GM18526 (cell line): ENCODE measurements around the gene PELI3.

ENCODE experiments used
- POLR2A ChIP-seq: IDR thresholded peaks from 3 replicates; pipeline ENCODE4 v1.6.1; 2011; ENCODE audit not compliant: insufficient read length; ENCODE audit errors: extremely low read depth

Gene PELI3

GRCh38 chr11:66443602-66444001, 23.1 kb upstream of the PELI3 start:
- TF ChIP-seq POLR2A, result no peak

- no peak for TF ChIP-seq POLR2A
Observed at GRCh38 chr11:66447012-66447411, 19.7 kb upstream of the PELI3 start.

GRCh38 chr11:66448523-66448922, 18.2 kb upstream of the PELI3 start:
- no peak for TF ChIP-seq POLR2A

- TF ChIP-seq POLR2A, result no peak
Observed at GRCh38 chr11:66450560-66450959, 16.1 kb upstream of the PELI3 start.

GRCh38 chr11:66451663-66452062, 15.0 kb upstream of the PELI3 start:
- TF ChIP-seq POLR2A, result no peak

GRCh38 chr11:66454247-66454646, 12.5 kb upstream of the PELI3 start:
- no peak for TF ChIP-seq POLR2A

GRCh38 chr11:66454828-66455227, 11.9 kb upstream of the PELI3 start:
- TF ChIP-seq POLR2A, result no peak

- no peak for TF ChIP-seq POLR2A
Observed at GRCh38 chr11:66457826-66458225, 8.9 kb upstream of the PELI3 start.

- TF ChIP-seq POLR2A, result no peak
Observed at GRCh38 chr11:66459138-66459778, 7.4 kb upstream of the PELI3 start.

- TF ChIP-seq POLR2A, result no peak
Observed at GRCh38 chr11:66462010-66462409, 4.7 kb upstream of the PELI3 start.

GRCh38 chr11:66462911-66463310, 3.8 kb upstream of the PELI3 start:
- TF ChIP-seq POLR2A, result no peak

- no peak for TF ChIP-seq POLR2A
Observed at GRCh38 chr11:66464916-66465315, 1.8 kb upstream of the PELI3 start.

- no peak for TF ChIP-seq POLR2A
Observed at GRCh38 chr11:66465373-66466224, 1.1 kb upstream of the PELI3 start.

GRCh38 chr11:66467034-66467659, 442 bp downstream of the PELI3 start:
- no peak for TF ChIP-seq POLR2A

- TF ChIP-seq POLR2A, result no peak
Observed at GRCh38 chr11:66467756-66468155, 1.1 kb downstream of the PELI3 start.

- TF ChIP-seq POLR2A, result no peak
Observed at GRCh38 chr11:66468691-66469090, 2.0 kb downstream of the PELI3 start.
